ENCODE measurements around the gene IGSF21.

IGSF21 gene

GRCh38 chr1:18390953-18391352, 283.4 kb downstream of the IGSF21 start:
- H3K4me3 ChIP-seq (ENCODE audit: low read depth, low read length): no peak overlapping the region

GRCh38 chr1:18394563-18395156, 287.1 kb downstream of the IGSF21 start:
- H3K4me3 ChIP-seq (ENCODE audit: low read depth, low read length): no peak overlapping the region

GRCh38 chr1:18396247-18396980, 288.8 kb downstream of the IGSF21 start:
- no peak overlapping the region for H3K4me3 ChIP-seq (ENCODE audit: low read depth, low read length)

- H3K4me3 ChIP-seq (ENCODE audit: low read depth, low read length): no peak overlapping the region
Observed at GRCh38 chr1:18397641-18398040, 290.0 kb downstream of the IGSF21 start.

GRCh38 chr1:18398791-18399530, 291.4 kb downstream of the IGSF21 start:
- H3K4me3 ChIP-seq (ENCODE audit: low read depth, low read length): no peak overlapping the region

- H3K4me3 ChIP-seq (ENCODE audit: low read depth, low read length): no peak overlapping the region
Observed at GRCh38 chr1:18400347-18401102, 292.9 kb downstream of the IGSF21 start.

- H3K4me3 ChIP-seq (ENCODE audit: low read depth, low read length): no peak overlapping the region
Observed at GRCh38 chr1:18401921-18402320, 294.3 kb downstream of the IGSF21 start.

GRCh38 chr1:18404460-18404859, 296.9 kb downstream of the IGSF21 start:
- H3K4me3 ChIP-seq (ENCODE audit: low read depth, low read length): no peak overlapping the region

- H3K4me3 ChIP-seq (ENCODE audit: low read depth, low read length): no peak overlapping the region
Observed at GRCh38 chr1:18407166-18408045, 299.8 kb downstream of the IGSF21 start.

- H3K4me3 ChIP-seq (ENCODE audit: low read depth, low read length): no peak overlapping the region
Observed at GRCh38 chr1:18408656-18409370, 301.2 kb downstream of the IGSF21 start.

- no peak overlapping the region for H3K4me3 ChIP-seq (ENCODE audit: low read depth, low read length)
Observed at GRCh38 chr1:18409609-18410237, 302.1 kb downstream of the IGSF21 start.

- no peak overlapping the region for H3K4me3 ChIP-seq (ENCODE audit: low read depth, low read length)
Observed at GRCh38 chr1:18410407-18410806, 302.8 kb downstream of the IGSF21 start.

- H3K4me3 ChIP-seq (ENCODE audit: low read depth, low read length): no peak overlapping the region
Observed at GRCh38 chr1:18411321-18411720, 303.7 kb downstream of the IGSF21 start.

GRCh38 chr1:18411820-18412641, 304.4 kb downstream of the IGSF21 start:
- no peak overlapping the region for H3K4me3 ChIP-seq (ENCODE audit: low read depth, low read length)

GRCh38 chr1:18412882-18413353, 305.3 kb downstream of the IGSF21 start:
- no peak overlapping the region for H3K4me3 ChIP-seq (ENCODE audit: low read depth, low read length)

- no peak overlapping the region for H3K4me3 ChIP-seq (ENCODE audit: low read depth, low read length)
Observed at GRCh38 chr1:18413541-18414305, 306.1 kb downstream of the IGSF21 start.

- H3K4me3 ChIP-seq (ENCODE audit: low read depth, low read length): no peak overlapping the region
Observed at GRCh38 chr1:18414321-18414720, 306.7 kb downstream of the IGSF21 start.

Data from iPS-11a (cell line).